NCI-H146 treated with DMSO at 0.1 percent for 48 hours (cell line): ENCODE results near the gene MXD1.

Experiments
- DNase-seq: peaks from one replicate; lab custom pipeline; 2025; ENCODE audit not compliant: unreplicated experiment; lab: John Stamatoyannopoulos, UW

The MXD1 gene

GRCh38 chr2:69933254-69933828 lies 18.4 kb downstream of the MXD1 start:
- no peak for DNase-seq

GRCh38 chr2:69933839-69934613 lies 19.1 kb downstream of the MXD1 start:
- no peak for DNase-seq

- no peak for DNase-seq
Observed at GRCh38 chr2:69934614-69934908, 19.7 kb downstream of the MXD1 start.

- no peak for DNase-seq
Observed at GRCh38 chr2:69935011-69935410, 20.1 kb downstream of the MXD1 start.

GRCh38 chr2:69936906-69937305 lies 22.0 kb downstream of the MXD1 start:
- DNase-seq, result no peak

GRCh38 chr2:69937968-69938367 lies 23.1 kb downstream of the MXD1 start:
- no peak for DNase-seq

GRCh38 chr2:69939722-69940121 lies 24.8 kb downstream of the MXD1 start:
- no peak for DNase-seq

GRCh38 chr2:69940691-69941090 lies 25.8 kb downstream of the MXD1 start:
- no peak for DNase-seq

GRCh38 chr2:69943000-69943842 lies 28.3 kb downstream of the MXD1 start:
- no peak for DNase-seq

GRCh38 chr2:69943843-69944525 lies 29.1 kb downstream of the MXD1 start:
- DNase-seq, result no peak

GRCh38 chr2:69944756-69945155 lies 29.8 kb downstream of the MXD1 start:
- no peak for DNase-seq

- no peak for DNase-seq
Observed at GRCh38 chr2:69945441-69945840, 30.5 kb downstream of the MXD1 start.

- no peak for DNase-seq
Observed at GRCh38 chr2:69945941-69946340, 31.0 kb downstream of the MXD1 start.

GRCh38 chr2:69946351-69947324 lies 31.7 kb downstream of the MXD1 start:
- no peak for DNase-seq

- no peak for DNase-seq
Observed at GRCh38 chr2:69947325-69947931, 32.5 kb downstream of the MXD1 start.

GRCh38 chr2:69948032-69948962 lies 33.4 kb downstream of the MXD1 start:
- no peak for DNase-seq

- DNase-seq, result no peak
Observed at GRCh38 chr2:69948963-69949645, 34.2 kb downstream of the MXD1 start.

GRCh38 chr2:69950241-69950640 lies 35.3 kb downstream of the MXD1 start:
- DNase-seq, result no peak
